Common myeloid progenitor, CD34-positive (primary cell): ENCODE results near the gene PRDX3.
A peak's percentile ranks its signal among the peaks of the same experiment; 100 is the strongest.

Source experiments
- CTCF ChIA-PET: fragments of 350-600 bp; sonication (Branson Sonifier 250); formaldehyde crosslinking; loops from one replicate; lab custom pipeline; 2021; ENCODE audit warnings: antibody characterized with exemption; lab: Charles Lee
- POLR2A ChIA-PET: fragments of 350-600 bp; sonication (Branson Sonifier 250); formaldehyde crosslinking; loops from one replicate; lab custom pipeline; 2021; ENCODE audit warnings: antibody characterized with exemption; lab: Charles Lee
- DNase-seq, 3 donors: peaks; one replicate each; pipeline versions ENCODE4 v3.0.0 to v3.0.0-alpha.2; 2013
- H3K27ac ChIP-seq, 2 experiments: 1 replicate in 1 of 2; 2 replicates in 1 of 2; pipeline ENCODE4 v1.7.0; 2013; ENCODE audit warnings: inconsistent platforms in 2 of 2, low read length in 2 of 2, mild to moderate bottlenecking in 2 of 2, low read depth in 1 of 2, moderate library complexity in 1 of 2; ENCODE audit not compliant: severe bottlenecking in 2 of 2, insufficient read depth in 1 of 2, poor library complexity in 1 of 2
- H3K27me3 ChIP-seq, 5 experiments: replicated peaks in 2 of 5; 1 replicate in 3 of 5; 2 replicates in 2 of 5; pipeline versions ENCODE4 v1.6.1 to v1.7.0; 2013; ENCODE audit warnings: low read length in 4 of 5, mild to moderate bottlenecking in 2 of 5, moderate library complexity in 2 of 5, inconsistent platforms in 1 of 5; ENCODE audit not compliant: insufficient read depth in 5 of 5, control insufficient read depth in 4 of 5
- H3K36me3 ChIP-seq, 4 experiments: 1 replicate in 2 of 4; 2 replicates in 2 of 4; pipeline versions ENCODE4 v1.6.1 to v1.7.0; 2013; ENCODE audit warnings: low read length in 3 of 4, control low read depth in 1 of 4, mild to moderate bottlenecking in 1 of 4; ENCODE audit not compliant: control insufficient read depth in 4 of 4, insufficient read depth in 4 of 4
- H3K4me1 ChIP-seq, 4 experiments: 1 replicate in 3 of 4; 2 replicates in 1 of 4; pipeline versions ENCODE4 v1.6.1 to v1.7.1; 2013; ENCODE audit warnings: low read length in 3 of 4, mild to moderate bottlenecking in 3 of 4, control low read depth in 1 of 4, inconsistent platforms in 1 of 4, moderate library complexity in 1 of 4; ENCODE audit not compliant: control insufficient read depth in 4 of 4, insufficient read depth in 4 of 4; ENCODE audit errors: control extremely low read depth in 1 of 4
- H3K4me3 ChIP-seq, 7 experiments: 1 replicate in 4 of 7; 2 replicates in 3 of 7; pipeline versions ENCODE4 v1.5.1 to v1.7.0; 2013; ENCODE audit warnings: mild to moderate bottlenecking in 7 of 7, low read length in 6 of 7, moderate library complexity in 6 of 7, inconsistent platforms in 2 of 7, low read depth in 2 of 7, control low read depth in 1 of 7; ENCODE audit not compliant: insufficient read depth in 4 of 7, control insufficient read depth in 1 of 7; ENCODE audit errors: extremely low read depth in 1 of 7
- H3K9me3 ChIP-seq, 5 experiments: 1 replicate in 4 of 5; 2 replicates in 1 of 5; pipeline versions ENCODE4 v1.6.1 to v1.7.1; 2013; ENCODE audit warnings: low read length in 4 of 5, mild to moderate bottlenecking in 2 of 5, inconsistent platforms in 1 of 5, low read depth in 1 of 5, moderate library complexity in 1 of 5; ENCODE audit not compliant: control insufficient read depth in 4 of 5, insufficient read depth in 2 of 5; ENCODE audit errors: control extremely low read depth in 1 of 5
- WGBS: methylation state at CpG from one replicate; pipeline ENCODE4 v1.1.5; 2013; ENCODE audit not compliant: insufficient coverage; 5-methylcytosine and 5-hydroxymethylcytosine counted together

Gene PRDX3

GRCh38 chr10:119207713-119208552 lies 29.3 kb upstream of the PRDX3 start:
- WGBS = 0% methylated on average over 49 of the region's 62 CpGs
- Histone ChIP-seq H3K27ac (no peak overlapping the region), H3K4me1 (peaks cover 24 to 55% (median 52%) of the 10 kb centered on the region in 4 experiments), H3K9me3 (no peaks in the 10 kb centered on the region), H3K27me3 (peaks cover 0 to 18% (median 3%) of the 10 kb centered on the region in 5 experiments), H3K4me3 (peak overlapping the region; percentile 45 to 85 (median 77)), H3K36me3 (no peaks in the 10 kb centered on the region)
- DNase-seq = peak in 2 of 3 donors; percentile 46 to 53
- ChIA-PET CTCF (interaction anchor here (0.6 to 4.4 kb wide), 22 partner anchors 9 to 312 kb away, joined by 3 to 35 read pairs (median 8); no protein-coding TSS in a partner anchor), POLR2A (interaction anchor here (0.6 to 1.6 kb wide), 5 partner anchors 27 to 506 kb away, joined by 3 to 6 read pairs (median 4); no protein-coding TSS in a partner anchor)

DNA sequence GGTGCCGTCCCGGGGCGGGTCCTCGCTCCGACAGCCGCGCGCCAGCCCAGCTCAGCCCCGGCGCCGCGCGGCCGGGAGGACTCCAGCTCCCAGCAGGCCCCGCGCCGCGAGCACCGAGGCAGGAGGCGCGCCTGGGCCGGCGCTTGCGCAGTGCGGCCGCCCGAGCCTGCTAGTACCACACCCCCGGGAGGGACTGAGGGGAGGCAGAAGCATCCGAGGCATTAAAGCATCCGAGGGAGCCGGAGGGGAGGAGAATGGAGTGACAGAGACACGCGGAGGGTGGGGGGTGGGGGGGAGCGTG lies 28.7 kb upstream of the PRDX3 start, which contains the start of gene GRK5:
Gene GRK5, plus strand, starts transcription at position 206 of the 301 bp plus-strand sequence. CDS start 347 bp downstream, outside the sequence.
- CTCF ChIA-PET = interaction anchor here (0.6 to 4.4 kb wide), 27 partner anchors 8 to 336 kb away, joined by 3 to 35 read pairs (median 6); no protein-coding TSS in a partner anchor
- 0% methylated on average over 24 of the region's 34 CpGs for WGBS

GRCh38 chr10:119206603-119207365 lies 28.2 kb upstream of the PRDX3 start:
- H3K27ac ChIP-seq = peak overlapping the region in 1 of 2 experiments; percentile 59
- peak; percentile 62 to 79 (median 76) for DNase-seq
- CTCF ChIA-PET = interaction anchor here (0.6 to 4.4 kb wide), 45 partner anchors 8 to 372 kb away, joined by 3 to 35 read pairs (median 4); no protein-coding TSS in a partner anchor
- WGBS = under 1% methylated on average over 88 of the region's 97 CpGs
- H3K36me3 ChIP-seq = no peaks in the 10 kb centered on the region
- peak overlapping the region; percentile 53 to 85 (median 68) for H3K4me3 ChIP-seq
- peaks cover 0 to 18% (median 3%) of the 10 kb centered on the region in 5 experiments for H3K27me3 ChIP-seq
- peaks cover 15 to 43% (median 42%) of the 10 kb centered on the region in 4 experiments for H3K4me1 ChIP-seq
- POLR2A ChIA-PET = interaction anchor here (0.6 to 1.6 kb wide), 5 partner anchors 28 to 267 kb away, joined by 3 to 6 read pairs (median 4); no protein-coding TSS in a partner anchor
- no peaks in the 10 kb centered on the region for H3K9me3 ChIP-seq

More for the DNA sequence above, 28.7 kb upstream of the PRDX3 start, which contains the start of gene GRK5:
- POLR2A ChIA-PET = interaction anchor here (0.6 to 1.6 kb wide), 5 partner anchors 28 to 266 kb away, joined by 3 to 6 read pairs (median 4); no protein-coding TSS in a partner anchor
- Histone ChIP-seq H3K27ac (peak within 1 kb of the TSS in 1 of 2 experiments; percentile 59), H3K4me3 (peak within 1 kb of the TSS; percentile 55 to 85 (median 77)), H3K9me3 (no peaks in the 10 kb centered on the region), H3K36me3 (no peaks in the 10 kb centered on the region), H3K27me3 (peaks cover 0 to 18% (median 3%) of the 10 kb centered on the region in 5 experiments), H3K4me1 (peaks cover 18 to 49% (median 47%) of the 10 kb centered on the region in 4 experiments)
- peak; percentile 92 to 96 (median 96) for DNase-seq

GRCh38 chr10:119205894-119206602 lies 27.4 kb upstream of the PRDX3 start:
- Histone ChIP-seq H3K4me3 (peak overlapping the region in 6 of 7 experiments; percentile 43 to 85 (median 71)), H3K4me1 (peaks cover 10 to 38% (median 36%) of the 10 kb centered on the region in 4 experiments)
- POLR2A ChIA-PET = interaction anchor here (1.6 kb wide), 1 partner anchor 65 kb away, joined by 6 read pairs; no protein-coding TSS in a partner anchor

DNA sequence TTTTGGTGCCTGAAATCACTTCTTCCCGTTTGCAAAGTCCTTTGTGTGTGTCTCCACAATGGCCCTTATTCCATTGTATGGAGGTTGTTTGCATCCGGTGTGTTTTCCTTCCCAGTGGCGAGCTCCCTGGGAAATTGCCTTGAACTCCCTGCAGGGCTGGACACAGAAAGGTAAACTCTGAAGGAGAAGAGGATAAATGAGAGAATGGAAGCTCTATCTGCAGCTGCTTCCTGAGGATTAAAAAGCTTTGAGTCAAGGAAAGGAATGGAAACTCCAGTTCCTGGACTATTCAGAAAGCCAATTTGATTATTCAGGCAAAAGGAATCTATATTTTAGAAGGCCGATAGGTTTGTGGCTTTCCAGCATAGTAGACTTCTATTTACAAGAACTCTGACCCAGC lies 24.4 kb upstream of the PRDX3 start:
- Histone ChIP-seq H3K27me3 (peaks cover 0 to 3% (median 0%) of the 10 kb centered on the region in 5 experiments), H3K36me3 (no peaks in the 10 kb centered on the region), H3K27ac (no peak overlapping the region), H3K4me3 (no peak overlapping the region), H3K4me1 (peaks cover 0 to 23% (median 19%) of the 10 kb centered on the region in 4 experiments), H3K9me3 (no peaks in the 10 kb centered on the region)
- CTCF ChIA-PET = interaction anchor here (0.9 to 8.4 kb wide), 12 partner anchors 11 to 244 kb away, joined by 3 to 154 read pairs (median 6); no protein-coding TSS in a partner anchor
- 93% methylated on average over 3 of the region's 4 CpGs for WGBS
- no peak for DNase-seq
- POLR2A ChIA-PET = no interaction called here

More at GRCh38 chr10:119205894-119206602, 27.4 kb upstream of the PRDX3 start:
- 23% methylated on average over 14 of the region's 17 CpGs for WGBS
- no peaks in the 10 kb centered on the region for H3K36me3 ChIP-seq
- peaks cover 0 to 18% (median 3%) of the 10 kb centered on the region in 5 experiments for H3K27me3 ChIP-seq
- no peaks in the 10 kb centered on the region for H3K9me3 ChIP-seq
- peak overlapping the region in 1 of 2 experiments; percentile 59 for H3K27ac ChIP-seq
- CTCF ChIA-PET = interaction anchor here (0.6 to 8.4 kb wide), 43 partner anchors 7 to 373 kb away, joined by 3 to 90 read pairs (median 5); no protein-coding TSS in a partner anchor
- no peak for DNase-seq

GRCh38 chr10:119201233-119201632 lies 22.6 kb upstream of the PRDX3 start:
- ChIA-PET POLR2A (no interaction called here), CTCF (interaction anchor here (0.6 to 8.4 kb wide), 8 partner anchors 11 to 245 kb away, joined by 3 to 154 read pairs (median 9); no protein-coding TSS in a partner anchor)
- Histone ChIP-seq H3K9me3 (no peaks in the 10 kb centered on the region), H3K4me3 (no peak overlapping the region), H3K4me1 (peaks cover 0 to 15% (median 12%) of the 10 kb centered on the region in 4 experiments), H3K27me3 (no peaks in the 10 kb centered on the region), H3K36me3 (no peaks in the 10 kb centered on the region), H3K27ac (no peak overlapping the region)
- WGBS = no CpG with 5 or more reads among the region's 1 CpG
- DNase-seq = no peak
